HG03108 (cell line): ENCODE measurements around the gene CHRM3.

ENCODE experiments used
- ATAC-seq: cut with Tn5 transposase; IDR thresholded peaks from one replicate; pipeline ENCODE4 v1.9.1; 2021; ENCODE audit warnings: moderate library complexity; ENCODE audit not compliant: unreplicated experiment

The CHRM3 gene

GRCh38 chr1:239394107-239394506, 7.7 kb downstream of the CHRM3 start:
- no peak for ATAC-seq

- ATAC-seq, result no peak
Measured at GRCh38 chr1:239413916-239414315, 27.5 kb downstream of the CHRM3 start.

GRCh38 chr1:239417221-239417620, 30.9 kb downstream of the CHRM3 start:
- ATAC-seq, result no peak

- ATAC-seq, result no peak
Measured at GRCh38 chr1:239417986-239418640, 31.7 kb downstream of the CHRM3 start.

- ATAC-seq, result no peak
Measured at GRCh38 chr1:239418681-239419080, 32.3 kb downstream of the CHRM3 start.

- ATAC-seq, result no peak
Measured at GRCh38 chr1:239421811-239422210, 35.4 kb downstream of the CHRM3 start.

- ATAC-seq, result no peak
Measured at GRCh38 chr1:239422818-239423217, 36.5 kb downstream of the CHRM3 start.

- no peak for ATAC-seq
Measured at GRCh38 chr1:239426821-239427475, 40.6 kb downstream of the CHRM3 start.

GRCh38 chr1:239427712-239428111, 41.3 kb downstream of the CHRM3 start:
- ATAC-seq, result no peak

- no peak for ATAC-seq
Measured at GRCh38 chr1:239428120-239428710, 41.8 kb downstream of the CHRM3 start.

GRCh38 chr1:239429163-239429562, 42.8 kb downstream of the CHRM3 start:
- ATAC-seq, result no peak

- no peak for ATAC-seq
Measured at GRCh38 chr1:239432255-239432654, 45.9 kb downstream of the CHRM3 start.

GRCh38 chr1:239434181-239434580, 47.8 kb downstream of the CHRM3 start:
- ATAC-seq, result no peak
